GM21447 (cell line): ENCODE results near the gene AHCYL1.
"Not testable (repeated sequence)": the region's sequence is repeated elsewhere in the genome, so short reads cannot be mapped to it uniquely, and the experiment has no call there.

Experiments
- ATAC-seq: cut with Tn5 transposase; IDR thresholded peaks from one replicate; pipeline ENCODE4 v1.9.1; 2021; ENCODE audit not compliant: unreplicated experiment

The AHCYL1 gene

GRCh38 chr1:109984456-109985246 is at the start of gene AHCYL1:
Gene AHCYL1, plus strand, starts transcription at chr1:109984765. Its CDS starts 288 bp downstream, at chr1:109985053.
- ATAC-seq, result peak; percentile 98

- ATAC-seq, result no peak
Observed at GRCh38 chr1:109935451-109935900, 49.1 kb upstream of the AHCYL1 start.

GRCh38 chr1:109937738-109938137 is 46.8 kb upstream of the AHCYL1 start:
- ATAC-seq, result no peak

- no peak for ATAC-seq
Observed at GRCh38 chr1:109938556-109938955, 46.0 kb upstream of the AHCYL1 start.

- no peak for ATAC-seq
Observed at GRCh38 chr1:109942434-109942833, 42.1 kb upstream of the AHCYL1 start.

- ATAC-seq, result no peak
Observed at GRCh38 chr1:109944541-109944940, 40.0 kb upstream of the AHCYL1 start.

GRCh38 chr1:109946511-109946910 is 38.1 kb upstream of the AHCYL1 start:
- no peak for ATAC-seq

- ATAC-seq, result no peak
Observed at GRCh38 chr1:109947582-109948284, 36.8 kb upstream of the AHCYL1 start.

- no peak for ATAC-seq
Observed at GRCh38 chr1:109948285-109948630, 36.3 kb upstream of the AHCYL1 start.

GRCh38 chr1:109950038-109950437 is 34.5 kb upstream of the AHCYL1 start:
- ATAC-seq, result no peak

- no peak for ATAC-seq
Observed at GRCh38 chr1:109950509-109950908, 34.1 kb upstream of the AHCYL1 start.

GRCh38 chr1:109951501-109951900 is 33.1 kb upstream of the AHCYL1 start:
- ATAC-seq, result not testable (repeated sequence)

GRCh38 chr1:109954041-109954512 is 30.5 kb upstream of the AHCYL1 start:
- ATAC-seq, result no peak

- ATAC-seq, result no peak
Observed at GRCh38 chr1:109959632-109959973, 25.0 kb upstream of the AHCYL1 start.

- ATAC-seq, result no peak
Observed at GRCh38 chr1:109959974-109960744, 24.4 kb upstream of the AHCYL1 start.

- no peak for ATAC-seq
Observed at GRCh38 chr1:109960745-109961094, 23.8 kb upstream of the AHCYL1 start.

- ATAC-seq, result no peak
Observed at GRCh38 chr1:109963864-109964263, 20.7 kb upstream of the AHCYL1 start.

- no peak for ATAC-seq
Observed at GRCh38 chr1:109969146-109969829, 15.3 kb upstream of the AHCYL1 start.

- no peak for ATAC-seq
Observed at GRCh38 chr1:109969907-109970306, 14.7 kb upstream of the AHCYL1 start.

GRCh38 chr1:109971559-109971958 is 13.0 kb upstream of the AHCYL1 start:
- ATAC-seq, result no peak

- ATAC-seq, result no peak
Observed at GRCh38 chr1:109974191-109974590, 10.4 kb upstream of the AHCYL1 start.
